Measurements from ENCODE around the gene PRKG1.

GRCh38 chr10:51183783-51184182, 109.5 kb downstream of the PRKG1 start:
- TF ChIP-seq MAX (IDR thresholded peaks at IDR 0.05) (no peak), RAD21 (IDR thresholded peaks at IDR 0.05; ENCODE audit: low read depth) (no peak), CREB1 (IDR thresholded peaks at IDR 0.05; ENCODE audit: low read depth) (no peak), YY1 (IDR thresholded peaks at IDR 0.05; ENCODE audit: low read depth) (no peak)

Measured in Ishikawa (cell line).